Ammon's horn (tissue), 1 donor: ENCODE results near the gene MEX3C.

ENCODE experiments used
- DNase-seq: peaks from one replicate; pipeline ENCODE4 v3.0.0-alpha.2; 2016; ENCODE audit warnings: low spot score

MEX3C gene

DNA sequence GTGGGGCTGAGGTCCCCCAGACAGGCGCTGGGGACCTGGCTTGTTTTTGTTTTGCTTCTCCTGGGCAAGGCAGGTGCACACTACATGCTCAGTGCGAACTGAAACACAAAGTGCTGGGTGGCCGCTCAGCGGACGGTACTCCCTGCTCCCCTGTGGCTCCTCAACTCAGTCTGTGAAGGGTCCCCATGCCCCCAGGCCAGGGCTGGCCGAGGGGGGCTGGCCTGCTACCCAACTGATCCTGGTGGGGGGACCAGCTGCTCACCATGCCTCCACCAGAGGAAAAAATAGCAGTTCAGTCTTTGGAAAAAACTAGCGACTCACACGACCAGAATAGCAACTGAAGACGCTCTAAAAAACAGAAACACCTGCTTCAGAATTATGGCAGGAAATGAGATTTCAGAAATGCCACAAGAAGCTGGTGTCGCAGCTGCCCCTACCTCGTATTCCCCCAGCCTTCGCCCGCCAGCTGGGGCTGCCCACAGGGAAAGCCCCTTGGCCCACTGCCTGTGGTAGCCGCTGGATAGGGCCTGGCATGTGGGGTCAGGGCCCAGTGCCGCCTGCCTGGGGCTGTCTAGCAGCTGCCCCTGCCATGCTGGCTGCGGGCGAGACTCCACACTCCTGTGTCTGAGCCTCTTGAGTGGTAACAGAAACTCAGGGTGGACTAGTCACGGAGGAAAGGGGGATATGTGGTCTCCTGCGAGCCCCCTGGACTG lies 43.7 kb downstream of the MEX3C start:
- no peak for DNase-seq

GRCh38 chr18:51151568-51152511 lies 45.6 kb downstream of the MEX3C start:
- no peak for DNase-seq

- no peak for DNase-seq
These were observed 46.3 kb downstream of the MEX3C start for GRCh38 chr18:51151185-51151567.

DNA sequence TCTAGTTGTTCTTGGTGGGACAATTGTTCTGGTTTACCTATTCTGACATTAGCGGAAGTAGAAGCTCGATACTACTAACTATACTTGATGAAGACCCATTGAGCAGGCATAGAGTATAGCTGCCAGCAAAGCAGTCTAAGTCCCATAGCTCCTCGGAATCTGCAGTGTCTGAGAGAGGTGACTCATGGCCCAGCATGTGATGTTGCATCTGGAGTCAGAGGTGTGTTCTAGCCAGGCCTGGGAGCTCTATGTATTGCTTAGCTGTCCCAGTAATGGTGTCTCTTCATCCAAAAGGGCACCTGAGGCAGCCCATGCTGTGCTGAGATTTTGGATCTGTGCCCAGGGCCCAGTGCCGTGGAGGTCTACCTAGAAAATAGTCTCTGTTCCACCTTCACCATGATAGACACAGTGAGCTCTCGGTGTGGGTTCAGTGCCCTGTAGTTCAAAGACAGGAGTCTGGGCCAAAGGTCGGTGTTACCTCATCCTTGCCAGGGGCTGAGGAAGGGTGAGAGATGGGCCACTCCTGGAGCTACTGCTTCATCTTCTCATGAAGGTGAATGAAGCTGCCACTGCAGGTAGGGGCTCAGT lies 47.3 kb downstream of the MEX3C start:
- DNase-seq = no peak

- DNase-seq = no peak
These were observed 47.8 kb downstream of the MEX3C start for GRCh38 chr18:51149670-51150069.

GRCh38 chr18:51146909-51147308 lies 50.6 kb downstream of the MEX3C start:
- no peak for DNase-seq

GRCh38 chr18:51138936-51139335 lies 58.5 kb downstream of the MEX3C start:
- DNase-seq = no peak

DNA sequence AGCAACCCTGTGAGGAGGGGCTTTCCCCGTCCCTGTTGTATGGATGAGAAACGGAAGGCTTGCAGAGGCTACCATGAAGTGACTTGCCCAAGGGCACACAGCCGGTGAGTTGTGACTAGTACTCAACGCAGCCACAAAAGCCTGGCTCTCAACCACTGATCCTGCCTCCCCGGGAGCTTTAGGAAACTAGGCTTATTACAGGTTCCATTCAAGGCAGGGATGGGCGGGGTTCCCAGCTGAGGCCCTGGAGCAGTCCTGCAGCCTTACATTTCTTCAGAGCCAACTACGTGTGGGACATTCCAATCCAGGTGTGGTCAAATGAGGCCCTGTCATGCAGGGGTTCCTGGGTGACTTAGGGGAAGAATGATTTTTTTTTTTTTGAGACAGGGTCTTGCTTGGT lies 59.6 kb downstream of the MEX3C start:
- DNase-seq = no peak

GRCh38 chr18:51137026-51137729 lies 60.3 kb downstream of the MEX3C start:
- DNase-seq = no peak

DNA sequence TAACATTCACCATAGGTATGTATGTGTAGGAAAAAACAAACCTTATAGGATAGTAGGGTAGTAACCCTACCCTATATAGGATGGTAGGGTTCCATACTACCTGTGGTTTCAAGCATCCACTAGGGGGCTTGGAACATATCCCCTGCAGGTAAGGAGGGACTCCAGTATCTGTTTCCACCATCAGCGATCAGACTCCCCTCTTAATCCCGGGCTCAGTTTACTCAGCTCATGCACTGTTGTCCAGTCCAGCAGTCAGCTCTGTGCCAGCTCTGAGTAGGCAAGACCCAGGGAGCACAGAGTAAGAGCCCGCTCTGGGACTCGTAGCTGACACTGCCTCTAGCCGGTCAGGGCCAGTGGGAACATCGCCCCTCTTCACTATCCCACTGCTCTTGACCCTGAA lies 61.7 kb downstream of the MEX3C start:
- DNase-seq = no peak

DNA sequence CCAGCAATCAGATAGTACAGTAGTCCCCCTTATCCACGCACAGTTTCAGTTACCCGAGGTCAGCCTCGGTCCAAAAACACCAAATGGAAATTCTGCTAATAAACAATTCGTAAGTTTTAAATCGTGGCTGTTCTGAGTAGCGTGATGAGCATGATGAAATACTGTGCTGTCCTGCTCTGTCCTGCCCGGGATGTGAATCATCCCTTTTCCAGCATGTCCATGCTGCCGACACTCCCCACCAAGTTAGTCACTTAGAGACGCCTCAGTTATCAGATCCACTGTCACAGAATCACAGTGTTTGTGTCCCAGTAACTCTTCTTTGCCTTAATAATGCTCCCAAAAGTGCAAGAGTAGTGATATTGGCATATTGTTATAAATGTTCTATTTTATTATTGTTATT lies 62.1 kb downstream of the MEX3C start:
- no peak for DNase-seq

GRCh38 chr18:51134721-51135120 lies 62.8 kb downstream of the MEX3C start:
- no peak for DNase-seq

DNA sequence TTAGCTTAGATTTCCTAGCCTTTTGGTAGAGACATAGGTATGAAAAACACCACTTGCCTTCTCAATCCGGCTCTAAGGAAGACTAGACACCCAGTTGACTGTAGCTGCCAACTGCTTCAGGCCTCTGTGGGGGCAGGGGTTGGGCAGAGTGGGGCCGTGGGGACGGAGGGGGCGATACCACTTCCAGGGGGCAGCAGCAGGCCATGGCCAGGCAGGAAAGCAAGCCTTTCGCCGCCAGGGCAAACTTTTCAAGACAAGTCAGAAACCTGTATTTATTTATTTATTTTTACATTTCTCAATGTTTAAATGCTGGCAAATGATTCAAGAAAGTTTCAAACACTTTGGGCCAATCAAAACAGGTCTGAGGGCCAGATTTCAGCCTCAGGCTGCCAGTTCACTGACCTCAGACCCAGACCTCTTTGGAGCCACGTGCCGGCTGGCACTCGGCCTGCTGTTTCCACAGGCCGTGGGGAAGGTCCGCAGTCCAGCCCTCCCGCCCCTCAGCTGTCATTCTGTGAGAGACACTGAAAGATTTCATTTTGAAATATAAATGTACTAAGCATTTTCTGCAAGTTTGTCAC lies 63.8 kb downstream of the MEX3C start:
- DNase-seq = no peak

DNA sequence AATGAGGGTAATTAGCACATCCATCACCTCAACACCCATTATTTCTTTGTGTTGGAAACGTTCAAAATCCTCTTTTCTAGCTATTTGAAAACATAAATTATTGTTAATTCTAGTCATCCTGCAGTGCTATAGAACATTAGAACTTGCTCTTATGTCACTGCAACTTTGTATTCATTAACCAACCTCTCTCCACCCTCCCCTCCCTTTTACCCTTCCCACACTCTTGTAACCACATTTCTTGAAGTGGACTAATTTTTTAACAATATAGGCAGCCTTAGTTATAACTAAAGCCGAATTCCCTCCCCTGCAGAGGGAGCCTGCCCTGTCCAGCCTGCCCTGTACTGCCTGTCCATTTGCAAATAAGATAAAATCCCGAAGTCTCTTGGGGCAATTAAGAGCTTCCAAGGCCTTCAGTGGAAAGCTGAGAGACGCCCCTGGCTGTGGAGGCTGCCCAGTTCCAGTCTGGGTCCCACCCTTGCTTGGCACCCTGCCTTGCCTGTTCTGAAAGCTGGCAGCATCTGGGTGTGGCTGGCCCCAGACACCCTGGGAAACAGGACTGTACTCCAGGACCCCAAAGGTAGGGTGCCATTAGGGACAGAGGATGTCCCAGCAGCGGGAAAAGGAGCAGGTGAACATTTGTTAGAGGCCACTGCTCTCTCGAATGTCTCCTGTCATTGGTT lies 65.1 kb downstream of the MEX3C start:
- no peak for DNase-seq

GRCh38 chr18:51128533-51128932 lies 68.9 kb downstream of the MEX3C start:
- DNase-seq = no peak

DNA sequence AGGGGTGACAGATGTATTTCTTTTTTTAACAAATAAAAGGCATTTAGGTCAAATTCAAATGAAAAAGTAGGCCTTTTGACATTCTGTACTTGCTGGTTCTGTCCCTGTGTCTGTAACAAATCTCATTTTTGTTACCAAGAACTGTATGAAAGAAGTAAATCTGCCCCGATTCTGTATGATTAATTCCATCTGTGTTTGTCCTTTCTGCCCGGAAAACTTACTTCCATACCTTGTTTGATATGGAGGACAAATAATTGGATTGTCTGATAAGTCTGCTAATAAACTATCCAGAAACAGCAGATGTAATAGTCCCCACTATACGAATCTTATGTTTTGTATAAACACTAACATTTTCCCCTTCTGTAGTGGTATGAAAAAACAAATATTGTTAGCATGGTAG lies 69.8 kb downstream of the MEX3C start:
- DNase-seq = no peak

GRCh38 chr18:51125976-51126375 lies 71.5 kb downstream of the MEX3C start:
- DNase-seq = no peak
